K562 (cell line): ENCODE results near the gene MEP1B. TPM values are rescaled to one million over a fixed set of nuclear protein-coding genes. Genes with fewer than 3 reads are reported as not detected.

Source experiments
- U2AF1 ChIP-seq: fragments of 200-400 bp; formaldehyde crosslinking; optimal IDR thresholded peaks from 2 replicates; pipeline ENCODE3; 2017; ENCODE audit warnings: mild to moderate bottlenecking, low read depth, low read length, moderate library complexity
- YY1 ChIP-seq, 3 experiments: IDR thresholded peaks; 2 replicates each; pipeline ENCODE4 v1.6.1; 2011; ENCODE audit warnings: low read length in 2 of 3, mild to moderate bottlenecking in 2 of 3, moderate library complexity in 2 of 3, borderline replicate concordance in 1 of 3, control low read depth in 1 of 3, low read depth in 1 of 3; ENCODE audit not compliant: insufficient read depth in 3 of 3, insufficient replicate concordance in 2 of 3, control insufficient read depth in 1 of 3, insufficient read length in 1 of 3; ENCODE audit errors: extremely low read depth in 1 of 3
- ZBTB43 ChIP-seq: sonication (generic); formaldehyde crosslinking; IDR thresholded peaks from 2 replicates; pipeline ENCODE4 v1.8.0; 2023; ENCODE audit warnings: mild to moderate bottlenecking, missing genetic modification reagents
- ZNF318 ChIP-seq, 2 experiments: fragments of 450-650 bp; IDR thresholded peaks; 2 replicates each; pipeline ENCODE4 v1.6.1; 2016; ENCODE audit warnings: mild to moderate bottlenecking in 2 of 2, borderline replicate concordance in 1 of 2, low read depth in 1 of 2, moderate library complexity in 1 of 2
- polyA plus RNA-seq, 8 experiments: library from polyadenylated mRNA; depleted of rRNA in 4 of 8; stranded (reverse) in 5 of 8; unstranded in 3 of 8; fragments of >200 nt; fragmentation: Nextera tagmentation in 2 of 8; fragmentation: Illumina TruSeq in 1 of 8; extraction: Ambion mirVana in 2 of 8; extraction: Trizol in 1 of 8; gene quantifications; 2 replicates each; pipeline versions ENCODE4 v1.2.1 to v1.2.3, GENCODE V29; 2011 to 2014; ENCODE audit warnings: inconsistent platforms in 1 of 8, missing spikeins in 1 of 8
- total RNA-seq, 7 experiments: library from RNA; depleted of rRNA in 6 of 7; stranded (reverse); fragments of >200 nt in 6 of 7; fragmentation: Illumina TruSeq in 2 of 7; extraction: Trizol in 2 of 7; gene quantifications; 2 replicates each; pipeline versions ENCODE4 v1.2.1 to v1.2.3, GENCODE V29; 2011 to 2021; ENCODE audit warnings: low replicate concordance in 1 of 7
- TF ChIP-seq, protein P1 (sequence below): fragments of 450-650 bp; IDR thresholded peaks from 2 replicates; pipeline ENCODE4 v1.6.1; 2016; ENCODE audit warnings: low read depth

MEP1B gene
- total and polyA plus RNA-seq, 9 of the 15 experiments (the other 6 are each of a cell fraction or from before 2014, with no cell fraction given): 0.03 to 0.11 TPM; not detected in 7

DNA sequence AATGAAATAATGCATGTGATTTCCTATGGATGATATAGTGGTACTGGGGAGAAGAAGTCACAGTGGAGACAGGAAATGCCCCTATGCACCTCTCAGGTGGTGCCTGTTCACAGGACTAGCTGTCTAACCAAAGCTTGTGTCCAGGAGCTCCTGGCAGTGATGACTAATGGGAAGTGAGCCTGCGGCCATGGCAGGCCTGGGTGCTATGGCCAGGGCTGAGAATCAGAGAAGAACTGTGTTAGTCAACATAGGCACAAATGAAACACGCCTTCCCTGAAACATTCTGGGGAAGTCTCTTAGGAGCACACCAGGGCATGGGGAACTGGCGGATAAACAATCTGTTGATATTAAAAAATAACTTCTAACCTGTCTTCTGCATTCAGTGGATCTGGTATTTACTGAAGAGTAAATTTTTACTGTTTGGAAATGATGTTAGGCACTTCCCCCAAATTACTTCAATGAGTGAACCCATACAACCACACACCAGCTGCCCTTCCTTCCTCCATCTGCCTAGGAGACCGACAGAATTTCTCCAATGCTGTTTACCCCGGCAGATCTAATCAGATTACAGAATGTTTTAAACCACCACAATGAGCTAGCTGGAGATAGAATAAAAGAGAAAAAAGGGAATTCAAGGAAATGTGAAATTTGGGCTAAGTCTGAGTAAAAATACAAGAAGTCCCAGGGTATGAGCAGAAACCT lies 67.4 kb downstream of the MEP1B start (continued):
- TF ChIP-seq ZNF318 (IDR thresholded peaks at IDR 0.05; ENCODE audit: borderline replicate concordance in 1 of 2, low read depth in 1 of 2): no peak
- TF ChIP-seq, protein P1, sequence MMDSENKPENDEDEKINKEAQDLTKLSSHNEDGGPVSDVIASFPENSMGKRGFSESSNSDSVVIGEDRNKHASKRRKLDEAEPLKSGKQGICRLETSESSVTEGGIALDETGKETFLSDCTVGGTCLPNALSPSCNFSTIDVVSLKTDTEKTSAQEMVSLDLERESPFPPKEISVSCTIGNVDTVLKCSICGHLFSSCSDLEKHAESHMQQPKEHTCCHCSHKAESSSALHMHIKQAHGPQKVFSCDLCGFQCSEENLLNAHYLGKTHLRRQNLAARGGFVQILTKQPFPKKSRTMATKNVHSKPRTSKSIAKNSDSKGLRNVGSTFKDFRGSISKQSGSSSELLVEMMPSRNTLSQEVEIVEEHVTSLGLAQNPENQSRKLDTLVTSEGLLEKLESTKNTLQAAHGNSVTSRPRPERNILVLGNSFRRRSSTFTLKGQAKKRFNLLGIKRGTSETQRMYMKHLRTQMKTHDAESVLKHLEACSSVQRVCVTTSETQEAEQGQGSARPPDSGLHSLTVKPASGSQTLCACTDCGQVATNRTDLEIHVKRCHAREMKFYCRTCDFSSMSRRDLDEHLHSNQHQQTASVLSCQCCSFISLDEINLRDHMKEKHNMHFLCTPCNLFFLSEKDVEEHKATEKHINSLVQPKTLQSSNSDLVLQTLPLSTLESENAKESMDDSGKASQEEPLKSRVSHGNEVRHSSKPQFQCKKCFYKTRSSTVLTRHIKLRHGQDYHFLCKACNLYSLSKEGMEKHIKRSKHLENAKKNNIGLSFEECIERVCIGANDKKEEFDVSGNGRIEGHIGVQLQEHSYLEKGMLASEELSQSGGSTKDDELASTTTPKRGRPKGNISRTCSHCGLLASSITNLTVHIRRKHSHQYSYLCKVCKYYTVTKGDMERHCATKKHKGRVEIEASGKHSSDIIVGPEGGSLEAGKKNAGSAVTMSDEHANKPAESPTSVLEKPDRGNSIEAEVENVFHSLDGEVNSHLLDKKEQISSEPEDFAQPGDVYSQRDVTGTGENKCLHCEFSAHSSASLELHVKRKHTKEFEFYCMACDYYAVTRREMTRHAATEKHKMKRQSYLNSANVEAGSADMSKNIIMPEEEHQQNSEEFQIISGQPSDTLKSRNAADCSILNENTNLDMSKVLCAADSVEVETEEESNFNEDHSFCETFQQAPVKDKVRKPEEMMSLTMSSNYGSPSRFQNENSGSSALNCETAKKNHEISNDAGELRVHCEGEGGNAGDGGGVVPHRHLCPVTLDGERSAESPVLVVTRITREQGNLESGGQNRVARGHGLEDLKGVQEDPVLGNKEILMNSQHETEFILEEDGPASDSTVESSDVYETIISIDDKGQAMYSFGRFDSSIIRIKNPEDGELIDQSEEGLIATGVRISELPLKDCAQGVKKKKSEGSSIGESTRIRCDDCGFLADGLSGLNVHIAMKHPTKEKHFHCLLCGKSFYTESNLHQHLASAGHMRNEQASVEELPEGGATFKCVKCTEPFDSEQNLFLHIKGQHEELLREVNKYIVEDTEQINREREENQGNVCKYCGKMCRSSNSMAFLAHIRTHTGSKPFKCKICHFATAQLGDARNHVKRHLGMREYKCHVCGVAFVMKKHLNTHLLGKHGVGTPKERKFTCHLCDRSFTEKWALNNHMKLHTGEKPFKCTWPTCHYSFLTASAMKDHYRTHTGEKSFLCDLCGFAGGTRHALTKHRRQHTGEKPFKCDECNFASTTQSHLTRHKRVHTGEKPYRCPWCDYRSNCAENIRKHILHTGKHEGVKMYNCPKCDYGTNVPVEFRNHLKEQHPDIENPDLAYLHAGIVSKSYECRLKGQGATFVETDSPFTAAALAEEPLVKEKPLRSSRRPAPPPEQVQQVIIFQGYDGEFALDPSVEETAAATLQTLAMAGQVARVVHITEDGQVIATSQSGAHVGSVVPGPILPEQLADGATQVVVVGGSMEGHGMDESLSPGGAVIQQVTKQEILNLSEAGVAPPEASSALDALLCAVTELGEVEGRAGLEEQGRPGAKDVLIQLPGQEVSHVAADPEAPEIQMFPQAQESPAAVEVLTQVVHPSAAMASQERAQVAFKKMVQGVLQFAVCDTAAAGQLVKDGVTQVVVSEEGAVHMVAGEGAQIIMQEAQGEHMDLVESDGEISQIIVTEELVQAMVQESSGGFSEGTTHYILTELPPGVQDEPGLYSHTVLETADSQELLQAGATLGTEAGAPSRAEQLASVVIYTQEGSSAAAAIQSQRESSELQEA: no peak
- no peak for TF ChIP-seq ZBTB43 (CRISPR knock-in tag)
- no peak for TF ChIP-seq YY1 (IDR thresholded peaks at IDR 0.05; ENCODE audit: borderline replicate concordance in 1 of 3, control insufficient read depth in 1 of 3, extremely low read depth in 1 of 3, insufficient read depth in 3 of 3, insufficient read length in 1 of 3, insufficient replicate concordance in 2 of 3, low read depth in 1 of 3, low read length in 2 of 3)
- TF ChIP-seq U2AF1: no peak
